ENCODE results near the gene CAMTA1. TPM values are rescaled to one million over a fixed set of nuclear protein-coding genes. Genes with fewer than 3 reads are reported as not detected.

Gene CAMTA1
- total and polyA plus RNA-seq, 3 experiments from 2014 or later: 60.2 to 79.0 (median 61.7) TPM

DNA sequence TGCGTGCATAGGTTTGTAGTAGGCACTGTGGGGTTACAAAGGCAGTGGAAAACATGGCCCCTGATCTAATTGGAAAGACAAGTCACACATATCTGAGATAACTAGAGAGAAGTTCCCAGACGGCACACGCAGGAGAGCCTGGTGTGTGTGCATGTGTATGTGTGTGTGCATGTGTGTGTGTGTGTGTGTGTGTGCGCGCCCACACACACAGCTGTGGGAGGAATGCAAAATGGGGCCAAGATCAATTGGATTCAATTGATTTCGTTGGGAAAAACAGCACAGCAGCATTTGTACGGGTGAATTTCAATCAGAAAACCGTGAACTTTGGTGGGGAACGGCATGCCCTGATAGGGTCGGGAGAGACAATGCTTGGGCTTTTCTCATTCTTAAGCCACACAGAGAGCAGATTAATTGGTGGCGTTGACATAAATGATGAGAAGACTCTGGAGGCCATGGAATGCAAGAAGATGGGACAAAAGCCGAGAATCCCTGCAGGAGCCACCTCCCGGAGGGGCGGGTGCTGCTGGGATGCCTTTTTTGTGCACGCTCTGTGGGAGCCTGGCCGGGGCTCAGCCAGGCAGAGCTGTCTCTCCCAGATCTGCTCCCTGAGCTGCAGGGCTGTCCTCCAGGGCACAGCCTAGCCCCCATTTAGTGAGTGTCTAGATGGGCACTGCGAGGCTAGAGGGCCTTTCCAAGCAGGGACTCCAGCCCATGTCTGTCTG lies 322.0 kb downstream of the CAMTA1 start:
- Histone ChIP-seq H3K9me3 (ENCODE audit: low read length) (no peaks in the 10 kb centered on the region), H3K36me3 (ENCODE audit: insufficient read depth, low read length) (no peaks in the 10 kb centered on the region), H3K27me3 (ENCODE audit: insufficient read depth, low read length, poor library complexity, severe bottlenecking) (no peaks in the 10 kb centered on the region), H3K4me3 (ENCODE audit: low read length) (no peak overlapping the region), H3K4me1 (ENCODE audit: insufficient read depth, low read length) (no peaks in the 10 kb centered on the region), H3K27ac (ENCODE audit: low read depth, low read length) (no peak overlapping the region)
- ChIA-PET POLR2A (no interaction called here), CTCF (no interaction called here)
- Mint-ChIP-seq H3K36me3 (no peaks in the 10 kb centered on the region), H3K4me1 (no peaks in the 10 kb centered on the region), H3K9me3 (no peaks in the 10 kb centered on the region), H3K27ac (no peak overlapping the region), H3K27me3 (peaks cover 15 to 23% of the 10 kb centered on the region in 2 donors), H3K4me3 (no peak overlapping the region)
- DNase-seq: no peak

GRCh38 chr1:7108251-7108650 lies 323.0 kb downstream of the CAMTA1 start:
- no peak overlapping the region for H3K4me3 Mint-ChIP-seq
- Histone ChIP-seq H3K27me3 (ENCODE audit: insufficient read depth, low read length, poor library complexity, severe bottlenecking) (no peaks in the 10 kb centered on the region), H3K4me3 (ENCODE audit: low read length) (no peak overlapping the region), H3K36me3 (ENCODE audit: insufficient read depth, low read length) (no peaks in the 10 kb centered on the region), H3K9me3 (ENCODE audit: low read length) (no peaks in the 10 kb centered on the region), H3K4me1 (ENCODE audit: insufficient read depth, low read length) (no peaks in the 10 kb centered on the region), H3K27ac (ENCODE audit: low read depth, low read length) (no peak overlapping the region)
- POLR2A ChIA-PET: no interaction called here
- peaks cover 15 to 28% of the 10 kb centered on the region in 2 donors for H3K27me3 Mint-ChIP-seq
- no peak overlapping the region for H3K27ac Mint-ChIP-seq
- peaks cover 0 to 3% (median 0%) of the 10 kb centered on the region in 5 donors for H3K9me3 Mint-ChIP-seq
- no peak for DNase-seq
- CTCF ChIA-PET: no interaction called here
- H3K36me3 Mint-ChIP-seq: no peaks in the 10 kb centered on the region
- H3K4me1 Mint-ChIP-seq: no peaks in the 10 kb centered on the region

DNA sequence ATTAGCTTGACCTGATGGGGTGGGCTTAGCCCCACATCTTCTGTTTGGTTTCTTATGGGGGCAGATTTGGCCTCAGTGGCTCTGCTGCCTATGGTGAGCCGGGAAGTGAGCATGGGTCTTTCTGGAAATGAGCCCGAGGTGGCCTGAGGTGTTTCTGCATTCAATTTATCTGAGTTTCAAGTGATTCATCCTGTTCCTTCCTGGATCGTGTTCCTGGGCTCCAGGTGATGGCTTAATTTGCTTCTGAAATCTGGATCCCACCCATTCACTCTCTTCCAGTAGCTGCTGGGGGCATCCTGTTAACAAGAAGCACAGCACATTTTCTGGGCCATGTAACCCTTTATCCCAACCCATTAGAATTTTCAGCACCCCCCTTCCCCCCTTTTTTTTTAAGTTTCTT lies 324.6 kb downstream of the CAMTA1 start:
- H3K4me1 ChIP-seq (ENCODE audit: insufficient read depth, low read length): no peaks in the 10 kb centered on the region
- H3K36me3 ChIP-seq (ENCODE audit: insufficient read depth, low read length): no peaks in the 10 kb centered on the region
- H3K27me3 ChIP-seq (ENCODE audit: insufficient read depth, low read length, poor library complexity, severe bottlenecking): no peaks in the 10 kb centered on the region
- H3K9me3 Mint-ChIP-seq: peaks cover 0 to 8% (median 3%) of the 10 kb centered on the region in 5 donors
- ChIA-PET POLR2A (no interaction called here), CTCF (no interaction called here)
- H3K27ac Mint-ChIP-seq: no peak overlapping the region
- no peaks in the 10 kb centered on the region for H3K4me1 Mint-ChIP-seq
- H3K27ac ChIP-seq (ENCODE audit: low read depth, low read length): no peak overlapping the region
- no peak overlapping the region for H3K4me3 ChIP-seq (ENCODE audit: low read length)
- no peak for DNase-seq
- no peak overlapping the region for H3K4me3 Mint-ChIP-seq
- H3K36me3 Mint-ChIP-seq: no peaks in the 10 kb centered on the region
- H3K27me3 Mint-ChIP-seq: peaks cover 15 to 28% of the 10 kb centered on the region in 2 donors
- H3K9me3 ChIP-seq (ENCODE audit: low read length): no peaks in the 10 kb centered on the region

GRCh38 chr1:7110321-7110720 lies 325.1 kb downstream of the CAMTA1 start:
- no peak overlapping the region for H3K4me3 Mint-ChIP-seq
- Histone ChIP-seq H3K36me3 (ENCODE audit: insufficient read depth, low read length) (no peaks in the 10 kb centered on the region), H3K27ac (ENCODE audit: low read depth, low read length) (no peak overlapping the region), H3K9me3 (ENCODE audit: low read length) (no peaks in the 10 kb centered on the region), H3K27me3 (ENCODE audit: insufficient read depth, low read length, poor library complexity, severe bottlenecking) (no peaks in the 10 kb centered on the region), H3K4me3 (ENCODE audit: low read length) (no peak overlapping the region), H3K4me1 (ENCODE audit: insufficient read depth, low read length) (no peaks in the 10 kb centered on the region)
- ChIA-PET CTCF (no interaction called here), POLR2A (no interaction called here)
- H3K36me3 Mint-ChIP-seq: no peaks in the 10 kb centered on the region
- no peak for DNase-seq
- peaks cover 15 to 28% of the 10 kb centered on the region in 2 donors for H3K27me3 Mint-ChIP-seq
- no peaks in the 10 kb centered on the region for H3K4me1 Mint-ChIP-seq
- H3K9me3 Mint-ChIP-seq: peaks cover 0 to 8% (median 3%) of the 10 kb centered on the region in 5 donors
- H3K27ac Mint-ChIP-seq: no peak overlapping the region

DNA sequence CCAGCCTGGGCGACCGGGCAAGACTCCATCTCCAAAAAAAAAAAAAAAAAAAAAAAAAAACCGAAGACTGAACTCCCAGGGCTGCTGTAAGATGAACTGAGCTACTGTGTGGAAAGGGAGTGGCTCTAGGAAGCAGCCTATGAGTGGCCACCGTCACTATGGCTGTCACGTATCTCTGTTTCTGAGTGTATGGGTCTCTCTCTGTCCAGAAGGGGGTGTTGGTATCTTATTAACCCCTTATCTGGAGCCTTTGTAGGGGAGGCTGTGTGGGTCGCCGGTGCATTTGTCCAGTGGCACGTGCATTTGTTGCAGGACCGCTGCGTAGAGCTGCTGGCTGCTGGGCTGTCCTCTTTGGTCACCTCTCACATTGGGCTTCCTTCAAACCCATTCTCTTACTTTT lies 326.6 kb downstream of the CAMTA1 start:
- no peak for DNase-seq
- POLR2A ChIA-PET: no interaction called here
- H3K27me3 Mint-ChIP-seq: peaks cover 15 to 23% of the 10 kb centered on the region in 2 donors

DNA sequence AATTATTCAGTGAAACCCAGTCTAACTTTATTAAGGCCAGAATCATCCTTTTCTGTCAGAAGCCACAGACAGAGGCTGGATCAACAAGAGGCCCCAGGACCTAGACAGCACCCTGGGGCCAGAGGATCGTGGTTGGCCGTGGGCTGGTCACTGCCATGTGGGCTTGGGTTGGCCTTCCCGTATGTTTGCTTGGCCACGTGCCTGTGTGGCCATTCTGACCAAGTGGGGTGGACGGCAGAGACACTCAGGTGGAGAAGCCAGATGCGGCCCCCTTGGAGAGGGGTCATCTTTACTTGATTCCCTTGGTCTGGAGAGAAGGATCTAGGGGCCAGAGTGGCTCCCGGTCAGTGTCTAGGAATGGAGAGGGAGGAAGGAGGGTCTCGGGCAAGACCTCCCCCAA lies 327.9 kb downstream of the CAMTA1 start:
- Mint-ChIP-seq H3K4me1 (no peaks in the 10 kb centered on the region), H3K9me3 (peaks cover 2 to 17% (median 10%) of the 10 kb centered on the region in 5 donors), H3K36me3 (no peaks in the 10 kb centered on the region), H3K27ac (no peak overlapping the region), H3K27me3 (peaks cover 14 to 18% of the 10 kb centered on the region in 2 donors), H3K4me3 (no peak overlapping the region)
- Histone ChIP-seq H3K27me3 (ENCODE audit: insufficient read depth, low read length, poor library complexity, severe bottlenecking) (no peaks in the 10 kb centered on the region), H3K27ac (ENCODE audit: low read depth, low read length) (no peak overlapping the region), H3K9me3 (ENCODE audit: low read length) (no peaks in the 10 kb centered on the region), H3K4me3 (ENCODE audit: low read length) (no peak overlapping the region), H3K4me1 (ENCODE audit: insufficient read depth, low read length) (no peaks in the 10 kb centered on the region), H3K36me3 (ENCODE audit: insufficient read depth, low read length) (no peaks in the 10 kb centered on the region)
- DNase-seq: no peak
- POLR2A ChIA-PET: no interaction called here
- CTCF ChIA-PET: no interaction called here

More for the DNA sequence above, 326.6 kb downstream of the CAMTA1 start:
- H3K4me3 ChIP-seq (ENCODE audit: low read length): no peak overlapping the region
- no peaks in the 10 kb centered on the region for H3K27me3 ChIP-seq (ENCODE audit: insufficient read depth, low read length, poor library complexity, severe bottlenecking)
- Mint-ChIP-seq H3K4me1 (no peaks in the 10 kb centered on the region), H3K4me3 (no peak overlapping the region), H3K9me3 (peaks cover 2 to 14% (median 10%) of the 10 kb centered on the region in 5 donors), H3K27ac (peak overlapping the region in 1 of 8 donors; percentile 78), H3K36me3 (no peaks in the 10 kb centered on the region)
- CTCF ChIA-PET: no interaction called here
- H3K36me3 ChIP-seq (ENCODE audit: insufficient read depth, low read length): no peaks in the 10 kb centered on the region
- no peak overlapping the region for H3K27ac ChIP-seq (ENCODE audit: low read depth, low read length)
- H3K9me3 ChIP-seq (ENCODE audit: low read length): no peaks in the 10 kb centered on the region
- no peaks in the 10 kb centered on the region for H3K4me1 ChIP-seq (ENCODE audit: insufficient read depth, low read length)

- H3K27me3 ChIP-seq (ENCODE audit: insufficient read depth, low read length, poor library complexity, severe bottlenecking): no peaks in the 10 kb centered on the region
- POLR2A ChIA-PET: no interaction called here
- no peaks in the 10 kb centered on the region for H3K9me3 ChIP-seq (ENCODE audit: low read length)
- no peaks in the 10 kb centered on the region for H3K36me3 ChIP-seq (ENCODE audit: insufficient read depth, low read length)
- Mint-ChIP-seq H3K27me3 (peaks cover 12 to 15% of the 10 kb centered on the region in 2 donors), H3K27ac (no peak overlapping the region), H3K4me1 (no peaks in the 10 kb centered on the region), H3K36me3 (no peaks in the 10 kb centered on the region), H3K4me3 (no peak overlapping the region), H3K9me3 (peaks cover 2 to 17% (median 10%) of the 10 kb centered on the region in 5 donors)
- no peaks in the 10 kb centered on the region for H3K4me1 ChIP-seq (ENCODE audit: insufficient read depth, low read length)
- no peak overlapping the region for H3K4me3 ChIP-seq (ENCODE audit: low read length)
- no peak overlapping the region for H3K27ac ChIP-seq (ENCODE audit: low read depth, low read length)
- CTCF ChIA-PET: no interaction called here
- no peak for DNase-seq
These were observed 328.6 kb downstream of the CAMTA1 start for GRCh38 chr1:7113822-7114221.

DNA sequence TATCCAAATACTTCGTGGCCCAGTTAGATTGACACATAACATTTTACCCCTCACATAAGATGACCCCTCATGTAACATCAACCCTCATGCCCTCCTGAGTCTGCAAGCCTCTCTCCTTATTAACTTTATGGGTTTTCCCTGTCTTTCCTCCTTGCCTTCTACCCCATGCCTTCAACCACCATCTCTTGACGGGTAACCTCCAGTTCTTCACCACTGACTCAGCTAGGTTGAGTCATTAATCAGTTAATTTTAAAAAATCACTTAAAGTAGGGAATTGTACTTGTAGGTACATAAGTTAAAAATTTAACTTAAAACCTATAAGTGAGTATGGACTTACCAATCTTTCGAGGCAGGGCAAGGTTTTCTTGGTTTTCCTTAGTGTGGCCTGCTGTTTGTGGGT lies 330.7 kb downstream of the CAMTA1 start:
- H3K27me3 Mint-ChIP-seq: peaks cover 5 to 11% of the 10 kb centered on the region in 2 donors
- no peak overlapping the region for H3K4me3 ChIP-seq (ENCODE audit: low read length)
- H3K27me3 ChIP-seq (ENCODE audit: insufficient read depth, low read length, poor library complexity, severe bottlenecking): no peaks in the 10 kb centered on the region
- no peaks in the 10 kb centered on the region for H3K36me3 Mint-ChIP-seq
- no peaks in the 10 kb centered on the region for H3K4me1 Mint-ChIP-seq
- ChIA-PET POLR2A (no interaction called here), CTCF (no interaction called here)
- H3K4me3 Mint-ChIP-seq: no peak overlapping the region
- DNase-seq: no peak
- H3K9me3 Mint-ChIP-seq: peaks cover 2 to 21% (median 10%) of the 10 kb centered on the region in 5 donors
- H3K27ac Mint-ChIP-seq: no peak overlapping the region
- no peak overlapping the region for H3K27ac ChIP-seq (ENCODE audit: low read depth, low read length)
- no peaks in the 10 kb centered on the region for H3K9me3 ChIP-seq (ENCODE audit: low read length)
- H3K36me3 ChIP-seq (ENCODE audit: insufficient read depth, low read length): no peaks in the 10 kb centered on the region
- H3K4me1 ChIP-seq (ENCODE audit: insufficient read depth, low read length): no peaks in the 10 kb centered on the region

All from CD8-positive, alpha-beta memory T cell (primary cell).